NCI-H748 (cell line): ENCODE measurements around the gene IL22.

Experiments used
- DNase-seq: peaks from one replicate; lab custom pipeline; 2025; ENCODE audit not compliant: unreplicated experiment; lab: John Stamatoyannopoulos, UW

Gene IL22

GRCh38 chr12:68253504-68253903 is at the start of gene IL22:
Gene IL22 (minus strand): TSS chr12:68253604. CDS start chr12:68253448, 156 bp downstream.
- no peak for DNase-seq

- no peak for DNase-seq
Measured at GRCh38 chr12:68297929-68298328, 44.5 kb upstream of the IL22 start.

- DNase-seq, result no peak
Measured at GRCh38 chr12:68294251-68294650, 40.8 kb upstream of the IL22 start.

GRCh38 chr12:68293347-68293746 is 39.9 kb upstream of the IL22 start:
- no peak for DNase-seq

- DNase-seq, result no peak
Measured at GRCh38 chr12:68292151-68292943, 38.9 kb upstream of the IL22 start.

GRCh38 chr12:68291396-68292036 is 38.1 kb upstream of the IL22 start:
- DNase-seq, result no peak

GRCh38 chr12:68290126-68290525 is 36.7 kb upstream of the IL22 start:
- DNase-seq, result no peak

GRCh38 chr12:68287106-68287505 is 33.7 kb upstream of the IL22 start:
- no peak for DNase-seq

- DNase-seq, result no peak
Measured at GRCh38 chr12:68286396-68286795, 33.0 kb upstream of the IL22 start.

- DNase-seq, result no peak
Measured at GRCh38 chr12:68285541-68285940, 32.1 kb upstream of the IL22 start.

GRCh38 chr12:68281322-68282077 is 28.1 kb upstream of the IL22 start:
- DNase-seq, result no peak

GRCh38 chr12:68280240-68280639 is 26.8 kb upstream of the IL22 start:
- no peak for DNase-seq

GRCh38 chr12:68279227-68280054 is 26.0 kb upstream of the IL22 start:
- peak; percentile 3 for DNase-seq

- DNase-seq, result no peak
Measured at GRCh38 chr12:68276402-68276930, 23.1 kb upstream of the IL22 start.

- no peak for DNase-seq
Measured at GRCh38 chr12:68272732-68273131, 19.3 kb upstream of the IL22 start.

GRCh38 chr12:68271346-68271745 is 17.9 kb upstream of the IL22 start:
- DNase-seq, result no peak

GRCh38 chr12:68270358-68270757 is 17.0 kb upstream of the IL22 start:
- no peak for DNase-seq

- no peak for DNase-seq
Measured at GRCh38 chr12:68269779-68270178, 16.4 kb upstream of the IL22 start.

GRCh38 chr12:68268967-68269366 is 15.6 kb upstream of the IL22 start:
- DNase-seq, result no peak

- no peak for DNase-seq
Measured at GRCh38 chr12:68267892-68268396, 14.5 kb upstream of the IL22 start.

GRCh38 chr12:68264857-68265256 is 11.5 kb upstream of the IL22 start:
- no peak for DNase-seq
